HCT116 (cell line): ENCODE data around the gene DNAJC4. TPM values are rescaled to one million over a fixed set of nuclear protein-coding genes. Genes with fewer than 3 reads are reported as not detected.

ENCODE experiments used
- ATAC-seq: fragments of 200-7000 bp; cut with Tn5 transposase; 2 replicates; pipeline ENCODE4 v1.9.1; 2020; ENCODE audit warnings: mild to moderate bottlenecking, moderate library complexity
- BruUV-seq: library from RNA; stranded (reverse); fragments of 400-500 nt; replicated peaks from 2 replicates; lab custom pipeline; 2021; lab: Mats Ljungman, UMichigan
- CTCF ChIA-PET: fragments of 300-600 bp; sonication (Branson Sonifier 250); formaldehyde crosslinking; loops from one replicate; lab custom pipeline; 2021; ENCODE audit warnings: antibody characterized with exemption; lab: Charles Lee
- POLR2A ChIA-PET: fragments of 300-600, 350-600 bp; sonication (Branson Sonifier 250); formaldehyde crosslinking; loops from one replicate; lab custom pipeline; 2021; ENCODE audit warnings: antibody characterized with exemption; lab: Charles Lee
- RAD21 ChIA-PET, 2 experiments: fragments of 300-600 bp; sonication (Branson Sonifier 250); formaldehyde crosslinking; loops; one replicate each; lab custom pipeline; 2023; ENCODE audit warnings: low total read pairs in 2 of 2; ENCODE audit not compliant: uncharacterized antibody in 2 of 2, unreplicated experiment in 2 of 2, low non-redundant PET in 1 of 2; lab: Charles Lee
- DNase-seq: peaks from one replicate; pipeline ENCODE4 v3.0.0-alpha.2; 2010; ENCODE audit warnings: low read depth, low spot score
- H2AFZ ChIP-seq: fragments of 200-600 bp; shearing (Covaris generic), sonication (generic); 2 replicates; pipeline ENCODE4 v1.6.1; 2017; ENCODE audit warnings: low read depth, mixed run types, mixed read lengths, antibody characterized with exemption, low read length; ENCODE audit not compliant: poor library complexity, severe bottlenecking
- H3K27ac ChIP-seq: 2 replicates; pipeline ENCODE4 v1.5.1; 2012; ENCODE audit warnings: low read depth, low read length
- H3K27me3 ChIP-seq: fragments of 200-600 bp; sonication (generic); 2 replicates; pipeline ENCODE4 v1.6.1; 2016; ENCODE audit warnings: mixed run types, low read length, mixed read lengths; ENCODE audit not compliant: insufficient read depth
- H3K36me3 ChIP-seq, 2 experiments: fragments of 200-500 bp in 1 of 2; fragments of 200-600 bp in 1 of 2; sonication (Bioruptor generic) in 1 of 2; sonication (generic) in 1 of 2; 2 replicates each; pipeline versions ENCODE4 v1.5.1 to v1.6.1; 2014 to 2016; ENCODE audit warnings: low read length in 2 of 2, inconsistent platforms in 1 of 2, mixed read lengths in 1 of 2, mixed run types in 1 of 2; ENCODE audit not compliant: insufficient read depth in 2 of 2, control insufficient read depth in 1 of 2
- H3K4me1 ChIP-seq, 2 experiments: fragments of 200-600 bp in 1 of 2; sonication (generic) in 1 of 2; 2 replicates each; pipeline versions ENCODE4 v1.5.1 to v1.6.1; 2012 to 2017; ENCODE audit warnings: low read length in 2 of 2, inconsistent platforms in 1 of 2, mild to moderate bottlenecking in 1 of 2, mixed read lengths in 1 of 2, mixed run types in 1 of 2, moderate library complexity in 1 of 2; ENCODE audit not compliant: insufficient read depth in 2 of 2, control insufficient read depth in 1 of 2
- H3K4me2 ChIP-seq: fragments of 200-600 bp; sonication (generic); 2 replicates; pipeline ENCODE4 v1.6.1; 2017; ENCODE audit warnings: mixed run types, low read length, mixed read lengths
- H3K4me3 ChIP-seq, 2 experiments: fragments of 200-600 bp in 1 of 2; sonication (generic) in 1 of 2; replicated peaks in 1 of 2; 2 replicates each; pipeline ENCODE4 v1.5.1; 2011 to 2016; ENCODE audit warnings: low read length in 2 of 2, control low read depth in 1 of 2, low read depth in 1 of 2, mild to moderate bottlenecking in 1 of 2, mixed read lengths in 1 of 2, mixed run types in 1 of 2
- H3K79me2 ChIP-seq: fragments of 200-600 bp; sonication (generic); 2 replicates; pipeline ENCODE4 v1.6.1; 2017; ENCODE audit warnings: mild to moderate bottlenecking, mixed run types, low read length, moderate library complexity, mixed read lengths; ENCODE audit not compliant: insufficient read depth
- H3K9ac ChIP-seq: fragments of 200-600 bp; sonication (generic); 2 replicates; pipeline ENCODE4 v1.6.1; 2016; ENCODE audit warnings: low read length, mixed read lengths
- H3K9me2 ChIP-seq: fragments of 200-600 bp; sonication (generic), shearing (Covaris generic); 2 replicates; pipeline ENCODE4 v1.6.1; 2017; ENCODE audit warnings: mixed run types, mild to moderate bottlenecking, moderate library complexity; ENCODE audit not compliant: insufficient read depth
- H3K9me3 ChIP-seq, 2 experiments: fragments of 200-500 bp in 1 of 2; fragments of 200-600 bp in 1 of 2; sonication (Bioruptor generic) in 1 of 2; sonication (generic) in 1 of 2; 2 replicates each; pipeline ENCODE4 v1.6.1; 2014 to 2017; ENCODE audit warnings: low read length in 2 of 2, mixed read lengths in 2 of 2, inconsistent platforms in 1 of 2, low read depth in 1 of 2, mild to moderate bottlenecking in 1 of 2, mixed run types in 1 of 2, moderate library complexity in 1 of 2; ENCODE audit not compliant: control insufficient read depth in 1 of 2, insufficient read depth in 1 of 2
- H4K20me1 ChIP-seq: fragments of 200-600 bp; sonication (generic), shearing (Covaris generic); 2 replicates; pipeline ENCODE4 v1.6.1; 2017; ENCODE audit warnings: mixed run types, mild to moderate bottlenecking, moderate library complexity; ENCODE audit not compliant: insufficient read depth
- CBX3 ChIP-seq: IDR thresholded peaks from 2 replicates; pipeline ENCODE4 v1.6.1; 2012; ENCODE audit warnings: low read depth
- CEBPB ChIP-seq: IDR thresholded peaks from 2 replicates; pipeline ENCODE4 v1.6.1; 2012; ENCODE audit warnings: low read depth
- EGR1 ChIP-seq: IDR thresholded peaks from 2 replicates; pipeline ENCODE4 v1.6.1; 2012; ENCODE audit warnings: low read depth
- ELF1 ChIP-seq: IDR thresholded peaks from 2 replicates; pipeline ENCODE4 v1.6.1; 2012; ENCODE audit warnings: low read depth, borderline replicate concordance
- EZH2 ChIP-seq: fragments of 200-600 bp; sonication (generic); IDR thresholded peaks from 2 replicates; pipeline ENCODE4 v1.6.1; 2017; ENCODE audit warnings: antibody characterized with exemption, mixed run types
- EZH2phosphoT487 ChIP-seq: fragments of 200-600 bp; IDR thresholded peaks from 2 replicates; pipeline ENCODE4 v1.6.1; 2018; ENCODE audit warnings: antibody characterized with exemption, borderline replicate concordance
- FOSL1 ChIP-seq: IDR thresholded peaks from 2 replicates; pipeline ENCODE4 v1.6.1; 2012; ENCODE audit warnings: low read depth
- JUND ChIP-seq: IDR thresholded peaks from 2 replicates; pipeline ENCODE4 v1.6.1; 2012
- POLR2A ChIP-seq: IDR thresholded peaks from 2 replicates; pipeline ENCODE4 v1.7.0; 2011; ENCODE audit warnings: borderline replicate concordance; ENCODE audit not compliant: insufficient read depth, insufficient read length; ENCODE audit errors: extremely low read depth
- POLR2AphosphoS5 ChIP-seq: IDR thresholded peaks from 2 replicates; pipeline ENCODE4 v1.6.1; 2011; ENCODE audit warnings: mild to moderate bottlenecking, low read depth, low read length, moderate library complexity
- RAD21 ChIP-seq: IDR thresholded peaks from 2 replicates; pipeline ENCODE4 v1.6.1; 2012; ENCODE audit warnings: low read depth, mild to moderate bottlenecking
- SIN3A ChIP-seq: IDR thresholded peaks from 2 replicates; pipeline ENCODE4 v1.6.1; 2012; ENCODE audit warnings: low read depth
- YY1 ChIP-seq: IDR thresholded peaks from 2 replicates; pipeline ENCODE4 v1.6.1; 2011; ENCODE audit warnings: low read length, low read depth, moderate library complexity, mild to moderate bottlenecking; ENCODE audit not compliant: insufficient replicate concordance; ENCODE audit errors: extremely low read depth
- ZFX ChIP-seq: fragments of 450-650 bp; IDR thresholded peaks from 2 replicates; pipeline ENCODE4 v1.6.1; 2017
- intact Hi-C: fragments of 100-400 bp; cut with micrococcal nuclease; formaldehyde crosslinking; loops from 2 replicates; pipeline ENCODE4 v1.10.0; 2022
- total RNA-seq: library from RNA; stranded (reverse); gene quantifications from one replicate; pipeline ENCODE4 v1.2.1, GENCODE V29; 2021; ENCODE audit not compliant: unreplicated experiment
- TF ChIP-seq, protein P1 (sequence below): IDR thresholded peaks from 2 replicates; pipeline ENCODE4 v1.6.1; 2011; ENCODE audit warnings: mild to moderate bottlenecking, low read length, moderate library complexity; ENCODE audit not compliant: insufficient replicate concordance; ENCODE audit errors: extremely low read depth
- TF ChIP-seq, protein P2 (sequence below): IDR thresholded peaks from 2 replicates; pipeline ENCODE4 v1.6.1; 2012
- TF ChIP-seq, protein P3 (sequence below): IDR thresholded peaks from 2 replicates; pipeline ENCODE4 v1.6.1; 2012; ENCODE audit warnings: low read depth
- TF ChIP-seq, protein P4 (sequence below), 3 experiments: fragments of 200-600 bp in 1 of 3; sonication (generic) in 1 of 3; IDR thresholded peaks in 2 of 3; conservative IDR thresholded peaks in 1 of 3; 2 replicates each; pipeline ENCODE4 v1.5.1; 2012 to 2017; ENCODE audit warnings: low read depth in 2 of 3, low read length in 2 of 3, antibody characterized with exemption in 1 of 3, borderline replicate concordance in 1 of 3, control low read depth in 1 of 3, mild to moderate bottlenecking in 1 of 3, mixed read lengths in 1 of 3, mixed run types in 1 of 3, moderate library complexity in 1 of 3; ENCODE audit not compliant: insufficient read depth in 1 of 3
- TF ChIP-seq, protein P5 (sequence below): IDR thresholded peaks from 2 replicates; pipeline ENCODE4 v1.6.1; 2012

The DNAJC4 gene
- total RNA-seq, 1 experiment from 2014 or later = 25.8 TPM

DNA sequence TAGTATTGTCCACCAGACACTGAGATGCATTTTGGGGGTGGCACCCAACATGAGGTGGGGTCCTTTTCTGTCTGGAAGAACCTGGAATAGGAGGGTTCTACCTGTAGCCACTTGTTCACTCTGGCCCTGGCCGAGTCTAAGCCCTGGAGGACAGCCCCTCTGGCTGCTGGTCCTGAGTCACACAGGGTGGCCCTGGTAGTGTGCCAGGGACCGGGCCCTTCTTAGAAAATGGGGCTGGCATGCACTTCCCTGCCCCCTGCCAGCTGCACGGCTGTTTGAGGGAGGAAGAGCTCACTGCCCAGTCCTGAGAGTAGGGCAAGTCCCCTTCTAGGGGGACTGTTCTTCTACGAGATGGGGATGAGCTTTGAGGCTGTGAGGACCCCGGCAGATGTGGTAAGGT is 23.1 kb downstream of the DNAJC4 start:
- no peaks in the 10 kb centered on the region for H3K27me3 ChIP-seq
- TF ChIP-seq RAD21 (no peak), JUND (no peak), EZH2 (no peak), POLR2AphosphoS5 (no peak), ELF1 (no peak), CEBPB (no peak), SIN3A (no peak), CBX3 (no peak), EGR1 (no peak), ZFX (no peak), FOSL1 (no peak), POLR2A (no peak), YY1 (no peak), EZH2phosphoT487 (no peak)
- TF ChIP-seq, protein P1, sequence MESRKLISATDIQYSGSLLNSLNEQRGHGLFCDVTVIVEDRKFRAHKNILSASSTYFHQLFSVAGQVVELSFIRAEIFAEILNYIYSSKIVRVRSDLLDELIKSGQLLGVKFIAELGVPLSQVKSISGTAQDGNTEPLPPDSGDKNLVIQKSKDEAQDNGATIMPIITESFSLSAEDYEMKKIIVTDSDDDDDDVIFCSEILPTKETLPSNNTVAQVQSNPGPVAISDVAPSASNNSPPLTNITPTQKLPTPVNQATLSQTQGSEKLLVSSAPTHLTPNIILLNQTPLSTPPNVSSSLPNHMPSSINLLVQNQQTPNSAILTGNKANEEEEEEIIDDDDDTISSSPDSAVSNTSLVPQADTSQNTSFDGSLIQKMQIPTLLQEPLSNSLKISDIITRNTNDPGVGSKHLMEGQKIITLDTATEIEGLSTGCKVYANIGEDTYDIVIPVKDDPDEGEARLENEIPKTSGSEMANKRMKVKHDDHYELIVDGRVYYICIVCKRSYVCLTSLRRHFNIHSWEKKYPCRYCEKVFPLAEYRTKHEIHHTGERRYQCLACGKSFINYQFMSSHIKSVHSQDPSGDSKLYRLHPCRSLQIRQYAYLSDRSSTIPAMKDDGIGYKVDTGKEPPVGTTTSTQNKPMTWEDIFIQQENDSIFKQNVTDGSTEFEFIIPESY = no peak
- TF ChIP-seq, protein P2, sequence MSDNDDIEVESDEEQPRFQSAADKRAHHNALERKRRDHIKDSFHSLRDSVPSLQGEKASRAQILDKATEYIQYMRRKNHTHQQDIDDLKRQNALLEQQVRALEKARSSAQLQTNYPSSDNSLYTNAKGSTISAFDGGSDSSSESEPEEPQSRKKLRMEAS = no peak
- TF ChIP-seq, protein P3, sequence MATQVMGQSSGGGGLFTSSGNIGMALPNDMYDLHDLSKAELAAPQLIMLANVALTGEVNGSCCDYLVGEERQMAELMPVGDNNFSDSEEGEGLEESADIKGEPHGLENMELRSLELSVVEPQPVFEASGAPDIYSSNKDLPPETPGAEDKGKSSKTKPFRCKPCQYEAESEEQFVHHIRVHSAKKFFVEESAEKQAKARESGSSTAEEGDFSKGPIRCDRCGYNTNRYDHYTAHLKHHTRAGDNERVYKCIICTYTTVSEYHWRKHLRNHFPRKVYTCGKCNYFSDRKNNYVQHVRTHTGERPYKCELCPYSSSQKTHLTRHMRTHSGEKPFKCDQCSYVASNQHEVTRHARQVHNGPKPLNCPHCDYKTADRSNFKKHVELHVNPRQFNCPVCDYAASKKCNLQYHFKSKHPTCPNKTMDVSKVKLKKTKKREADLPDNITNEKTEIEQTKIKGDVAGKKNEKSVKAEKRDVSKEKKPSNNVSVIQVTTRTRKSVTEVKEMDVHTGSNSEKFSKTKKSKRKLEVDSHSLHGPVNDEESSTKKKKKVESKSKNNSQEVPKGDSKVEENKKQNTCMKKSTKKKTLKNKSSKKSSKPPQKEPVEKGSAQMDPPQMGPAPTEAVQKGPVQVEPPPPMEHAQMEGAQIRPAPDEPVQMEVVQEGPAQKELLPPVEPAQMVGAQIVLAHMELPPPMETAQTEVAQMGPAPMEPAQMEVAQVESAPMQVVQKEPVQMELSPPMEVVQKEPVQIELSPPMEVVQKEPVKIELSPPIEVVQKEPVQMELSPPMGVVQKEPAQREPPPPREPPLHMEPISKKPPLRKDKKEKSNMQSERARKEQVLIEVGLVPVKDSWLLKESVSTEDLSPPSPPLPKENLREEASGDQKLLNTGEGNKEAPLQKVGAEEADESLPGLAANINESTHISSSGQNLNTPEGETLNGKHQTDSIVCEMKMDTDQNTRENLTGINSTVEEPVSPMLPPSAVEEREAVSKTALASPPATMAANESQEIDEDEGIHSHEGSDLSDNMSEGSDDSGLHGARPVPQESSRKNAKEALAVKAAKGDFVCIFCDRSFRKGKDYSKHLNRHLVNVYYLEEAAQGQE = no peak
- TF ChIP-seq, protein P4, sequence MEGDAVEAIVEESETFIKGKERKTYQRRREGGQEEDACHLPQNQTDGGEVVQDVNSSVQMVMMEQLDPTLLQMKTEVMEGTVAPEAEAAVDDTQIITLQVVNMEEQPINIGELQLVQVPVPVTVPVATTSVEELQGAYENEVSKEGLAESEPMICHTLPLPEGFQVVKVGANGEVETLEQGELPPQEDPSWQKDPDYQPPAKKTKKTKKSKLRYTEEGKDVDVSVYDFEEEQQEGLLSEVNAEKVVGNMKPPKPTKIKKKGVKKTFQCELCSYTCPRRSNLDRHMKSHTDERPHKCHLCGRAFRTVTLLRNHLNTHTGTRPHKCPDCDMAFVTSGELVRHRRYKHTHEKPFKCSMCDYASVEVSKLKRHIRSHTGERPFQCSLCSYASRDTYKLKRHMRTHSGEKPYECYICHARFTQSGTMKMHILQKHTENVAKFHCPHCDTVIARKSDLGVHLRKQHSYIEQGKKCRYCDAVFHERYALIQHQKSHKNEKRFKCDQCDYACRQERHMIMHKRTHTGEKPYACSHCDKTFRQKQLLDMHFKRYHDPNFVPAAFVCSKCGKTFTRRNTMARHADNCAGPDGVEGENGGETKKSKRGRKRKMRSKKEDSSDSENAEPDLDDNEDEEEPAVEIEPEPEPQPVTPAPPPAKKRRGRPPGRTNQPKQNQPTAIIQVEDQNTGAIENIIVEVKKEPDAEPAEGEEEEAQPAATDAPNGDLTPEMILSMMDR (IDR thresholded peaks at IDR 0.05 in 2 of 3, conservative IDR thresholded peaks at IDR 0.05 in 1 of 3; ENCODE audit: borderline replicate concordance in 1 of 3, insufficient read depth in 1 of 3, low read depth in 2 of 3, low read length in 2 of 3) = no peak
- TF ChIP-seq, protein P5, sequence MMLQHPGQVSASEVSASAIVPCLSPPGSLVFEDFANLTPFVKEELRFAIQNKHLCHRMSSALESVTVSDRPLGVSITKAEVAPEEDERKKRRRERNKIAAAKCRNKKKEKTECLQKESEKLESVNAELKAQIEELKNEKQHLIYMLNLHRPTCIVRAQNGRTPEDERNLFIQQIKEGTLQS = no peak
- peak overlapping the region; percentile 15; the same call in 1 of the 2 replicates for H3K27ac ChIP-seq
- H3K4me2 ChIP-seq = peak overlapping the region; percentile 95; the same call in 1 of the 2 replicates
- H3K4me1 ChIP-seq = peaks cover 19 to 52% of the 10 kb centered on the region in 2 experiments
- ChIA-PET CTCF (no interaction called here), POLR2A (interaction anchor here (1.5 kb wide), 1 partner anchor 102 kb away, joined by 3 read pairs; no protein-coding TSS in a partner anchor), RAD21 (no interaction called here)
- no peak overlapping the region for H3K4me3 ChIP-seq
- no peak overlapping the region for H3K9ac ChIP-seq
- BruUV-seq = no TSS peak
- H3K36me3 ChIP-seq = peaks cover 14 to 30% of the 10 kb centered on the region in 2 experiments; a peak in 3 of 4 replicates
- H3K79me2 ChIP-seq = peaks cover 35% of the 10 kb centered on the region
- no peak overlapping the region for H2AFZ ChIP-seq
- intact Hi-C loops = no loop called here
- H3K9me2 ChIP-seq = no peaks in the 10 kb centered on the region
- H3K9me3 ChIP-seq = no peaks in the 10 kb centered on the region
- H4K20me1 ChIP-seq = no peaks in the 10 kb centered on the region
- DNase-seq (no peak), ATAC-seq (no peak)
